Suppressor macrophage treated with lipopolysaccharide for 4 hours (primary cell): ENCODE measurements around the gene PRM2.

ENCODE experiments used
- DNase-seq: peaks from one replicate; pipeline ENCODE4 v3.0.0-alpha.2; 2020

The PRM2 gene

DNA sequence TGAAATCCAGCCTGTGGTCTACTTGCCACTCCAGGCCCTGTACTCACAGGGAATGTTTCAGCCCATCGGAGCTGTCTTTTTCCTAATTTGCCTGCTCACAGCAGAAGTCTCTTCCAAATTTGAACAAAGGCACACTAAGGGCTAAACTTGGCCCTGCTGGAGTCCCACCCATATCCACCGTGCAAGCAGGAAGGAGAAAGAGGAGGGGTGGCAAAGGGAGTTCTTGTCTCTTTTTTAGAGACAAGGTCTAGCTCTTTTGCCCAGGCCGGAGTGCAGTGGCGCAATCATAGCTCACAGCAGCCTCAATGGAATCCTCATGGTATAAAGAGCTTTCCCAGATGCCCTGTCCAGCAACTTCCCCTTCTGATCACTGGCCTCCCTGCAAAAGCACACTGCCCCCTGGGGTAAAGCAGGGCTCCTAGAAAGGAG is 7.6 kb upstream of the PRM2 start:
- peak; percentile 52 for DNase-seq

- DNase-seq, result no peak
Observed at GRCh38 chr16:11280616-11281522, 4.6 kb upstream of the PRM2 start, which contains the start of gene PRM1. Gene PRM1 (minus strand): TSS chr16:11281330. CDS start chr16:11281238, 92 bp downstream.

DNA sequence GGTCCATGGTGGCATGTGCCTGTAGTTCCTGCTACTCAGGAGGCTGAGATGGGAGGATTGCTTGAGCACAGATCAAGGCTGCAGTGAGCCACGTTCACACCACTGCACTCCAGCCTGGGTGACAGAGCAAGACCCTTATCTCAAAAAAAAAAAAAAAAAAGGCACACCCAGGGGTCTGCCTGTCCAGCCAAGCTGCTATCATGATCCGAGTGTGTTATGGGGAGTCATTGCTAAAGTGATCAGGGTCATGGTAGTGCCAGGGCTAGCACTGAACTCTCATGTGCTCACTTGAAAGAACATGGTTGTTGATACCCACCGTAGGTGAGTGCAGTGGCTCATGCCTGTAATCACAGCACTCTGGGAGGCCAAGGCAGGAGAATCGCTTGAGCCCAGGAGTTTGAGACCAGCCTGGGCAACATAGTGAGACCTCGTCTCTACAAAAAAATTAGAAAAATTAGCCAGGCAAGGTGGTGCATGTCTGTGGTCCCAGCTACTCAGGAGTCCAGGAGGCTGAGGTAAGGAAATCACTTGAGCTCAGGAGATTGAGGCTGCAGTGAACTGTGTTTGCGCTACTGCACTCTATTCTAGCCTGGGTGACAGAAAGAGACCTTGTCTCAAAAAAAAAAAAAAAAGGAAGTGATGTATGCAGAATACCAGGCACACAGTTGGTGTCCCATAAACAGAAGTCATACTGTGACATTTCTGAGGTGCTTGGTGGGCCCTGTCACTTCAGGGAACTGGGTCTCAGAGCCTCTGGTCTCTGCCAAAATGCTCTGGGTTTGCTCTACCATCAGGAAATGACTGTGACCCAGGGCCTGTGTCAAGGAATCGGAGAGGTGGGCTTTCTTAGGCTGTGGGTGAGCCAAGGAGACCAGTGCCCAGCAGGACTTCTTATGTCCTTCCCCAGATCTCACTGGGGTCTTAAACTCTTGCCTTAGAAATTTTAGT is 2.7 kb upstream of the PRM2 start:
- DNase-seq, result no peak

DNA sequence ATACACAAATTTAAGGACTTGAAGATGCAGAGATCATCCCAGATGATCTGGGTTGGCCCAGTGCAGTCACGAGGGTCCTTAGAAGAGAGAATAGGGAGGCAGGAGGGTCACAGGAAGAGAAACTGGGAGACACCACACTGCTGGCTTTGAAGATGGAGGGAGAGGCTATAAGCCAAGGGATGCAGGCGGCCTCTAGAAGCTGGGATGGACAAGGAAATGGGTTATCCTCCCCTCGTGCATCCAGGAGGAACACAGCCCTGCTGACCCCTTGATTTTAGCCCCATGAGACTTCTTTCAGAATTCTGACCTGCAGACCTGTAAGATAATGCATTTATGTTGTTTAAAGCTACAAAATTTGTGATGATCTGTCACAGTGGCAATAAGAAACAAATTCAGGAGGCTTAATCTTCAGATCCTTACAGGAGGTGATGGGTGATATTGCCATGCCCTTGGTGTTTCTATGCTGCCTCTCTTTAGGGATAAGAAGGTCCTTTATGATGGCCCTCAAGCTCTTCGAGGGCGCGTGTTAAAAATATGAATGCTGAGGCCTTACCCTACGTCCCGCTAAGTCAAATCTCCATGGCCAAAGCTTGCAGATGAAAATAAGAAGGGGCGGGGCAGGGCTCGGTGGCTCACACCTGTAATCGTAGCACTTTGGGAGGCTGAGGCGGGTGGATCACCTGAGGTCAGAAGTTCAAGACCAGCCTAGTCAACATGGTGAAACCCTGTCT is 1.5 kb upstream of the PRM2 start:
- no peak for DNase-seq

GRCh38 chr16:11276896-11277593 is 765 bp upstream of the PRM2 start:
- no peak for DNase-seq

DNA sequence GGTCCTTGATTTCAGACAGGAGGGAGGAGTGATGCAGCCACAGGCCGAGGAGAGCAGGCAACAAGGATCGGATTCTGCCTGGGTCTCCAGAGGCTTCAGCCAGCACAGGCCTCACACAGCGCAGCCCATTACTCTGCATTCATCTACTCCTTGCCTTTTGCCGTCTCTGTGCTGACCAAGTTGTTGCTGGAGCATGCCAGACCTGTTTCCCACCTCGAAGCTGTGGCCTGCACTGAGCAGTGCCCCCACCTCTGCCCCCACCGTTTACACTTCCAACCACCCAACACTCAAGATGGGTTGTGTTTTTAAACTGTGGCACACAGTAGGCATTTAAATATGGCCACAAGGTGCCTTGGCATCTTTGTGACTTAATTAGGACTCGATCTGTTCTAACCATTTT is 1.3 kb downstream of the PRM2 start:
- no peak for DNase-seq

GRCh38 chr16:11273721-11274324 is 2.5 kb downstream of the PRM2 start:
- no peak for DNase-seq

- DNase-seq, result no peak
Observed at GRCh38 chr16:11272921-11273720, 3.2 kb downstream of the PRM2 start, which contains the start of gene PRM3. Gene PRM3 (minus strand): TSS chr16:11273629. CDS start chr16:11273595, 34 bp downstream.

- no peak for DNase-seq
Observed at GRCh38 chr16:11272484-11272883, 3.8 kb downstream of the PRM2 start.

GRCh38 chr16:11271610-11272009 is 4.7 kb downstream of the PRM2 start:
- DNase-seq, result no peak

DNA sequence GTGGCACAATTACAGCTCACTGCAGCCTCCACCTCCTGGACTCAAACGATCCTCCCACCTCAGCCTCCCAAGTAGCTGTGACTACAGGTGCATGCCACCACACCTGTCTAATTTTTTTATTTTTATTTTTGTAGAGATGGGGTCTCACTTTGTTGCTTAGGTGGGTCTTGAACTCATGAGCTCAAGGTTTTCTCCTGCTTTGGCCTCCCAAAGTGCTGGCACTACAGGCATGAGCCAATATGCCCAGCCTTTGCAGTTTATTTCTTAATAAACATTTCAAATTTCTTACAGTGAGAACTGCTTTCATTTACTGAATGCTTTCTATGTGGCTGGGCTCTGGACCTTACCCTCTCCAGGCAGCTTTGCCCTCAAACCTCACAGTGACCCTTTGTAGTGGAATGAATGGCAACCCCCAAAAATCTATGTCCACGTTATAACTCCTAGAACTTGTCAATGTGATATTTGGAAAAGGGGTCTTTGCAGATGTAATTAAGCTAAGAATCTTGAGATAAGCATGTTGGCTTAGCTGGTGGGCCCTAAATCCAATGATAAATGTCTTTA is 5.6 kb downstream of the PRM2 start:
- DNase-seq, result no peak

DNA sequence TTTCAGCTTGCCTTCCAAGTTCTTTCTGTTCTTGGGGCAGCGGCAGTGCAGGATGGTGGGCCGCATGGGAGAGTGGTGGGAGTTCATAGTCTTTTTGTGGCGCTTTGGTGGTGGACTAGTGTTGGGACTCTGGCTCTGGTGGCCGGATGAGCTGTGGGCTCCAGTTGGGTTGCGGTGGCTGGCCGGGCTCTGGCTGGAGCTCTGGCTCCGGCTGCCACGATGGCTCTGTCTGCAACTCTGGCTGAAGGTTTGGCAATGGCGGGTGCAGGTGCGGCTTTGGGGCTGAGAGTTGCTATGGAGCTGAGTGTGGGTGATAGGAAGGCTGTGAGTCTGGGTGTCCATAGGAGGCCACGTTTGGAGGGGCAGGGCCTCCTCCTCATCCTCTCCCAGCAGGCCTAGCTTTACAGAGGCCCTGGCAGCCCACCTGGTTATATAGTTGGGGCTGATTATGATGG is 7.3 kb downstream of the PRM2 start, which contains the start of gene TNP2:
TNP2 (minus strand) TSS at position 405 of the 455 bp plus-strand sequence; CDS start at position 342, 63 bp downstream.
- DNase-seq, result no peak

DNA sequence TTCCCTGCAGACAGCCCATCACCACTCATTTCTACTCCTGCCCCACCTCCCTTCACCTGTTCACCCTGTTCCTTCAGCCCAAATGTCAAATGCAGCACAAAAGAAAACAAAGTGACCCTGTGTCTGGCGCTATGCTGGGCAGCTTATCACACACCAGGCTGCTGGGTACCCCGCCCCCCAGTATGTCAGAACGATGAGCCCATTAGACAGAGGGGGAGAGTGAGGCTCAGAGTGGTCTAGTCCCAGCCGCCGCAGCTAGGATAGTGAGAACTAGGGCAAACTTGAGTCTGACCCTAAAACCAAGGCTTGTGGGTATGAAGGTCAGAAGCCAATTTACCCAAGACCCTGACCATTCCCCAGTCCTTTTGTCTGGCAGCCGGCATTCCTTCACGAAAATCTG is 11.2 kb downstream of the PRM2 start:
- DNase-seq, result no peak

DNA sequence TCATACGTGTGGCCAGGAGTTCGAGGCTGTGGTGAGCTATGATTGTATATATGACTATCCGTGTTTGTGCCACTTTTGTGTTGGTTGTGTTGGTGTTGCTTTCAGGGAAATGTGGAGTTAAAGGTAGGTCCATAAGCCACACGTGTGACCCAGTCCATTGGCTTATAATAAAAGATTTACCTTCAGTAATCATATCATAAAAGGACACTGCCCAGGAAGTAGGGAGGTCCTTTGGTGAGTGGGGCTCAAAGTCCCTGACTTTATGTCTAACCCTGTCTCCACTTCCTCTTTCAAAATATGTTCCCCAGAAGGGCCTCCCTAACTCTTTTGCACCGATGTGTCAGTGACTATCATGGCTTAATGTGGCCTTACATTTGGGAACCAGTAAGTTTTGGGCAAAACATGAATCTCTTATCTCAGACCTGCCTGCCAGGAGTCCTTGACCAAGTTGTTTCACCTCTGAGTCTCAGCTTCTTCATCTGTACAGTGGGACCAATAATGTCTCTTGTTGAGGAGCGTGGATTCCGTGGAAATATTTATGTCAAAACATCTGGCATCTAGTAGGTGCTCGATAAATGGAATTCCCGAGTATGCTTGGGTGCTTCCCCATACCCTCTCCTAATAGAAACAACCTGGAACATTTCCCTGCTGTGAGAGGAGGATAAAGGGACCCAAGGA is 12.0 kb downstream of the PRM2 start:
- peak; percentile 26 for DNase-seq

- no peak for DNase-seq
Observed at GRCh38 chr16:11263737-11264136, 12.5 kb downstream of the PRM2 start.

GRCh38 chr16:11262915-11263314 is 13.4 kb downstream of the PRM2 start:
- DNase-seq, result no peak

- no peak for DNase-seq
Observed at GRCh38 chr16:11260596-11260966, 15.7 kb downstream of the PRM2 start.

- DNase-seq, result no peak
Observed at GRCh38 chr16:11259655-11260595, 16.4 kb downstream of the PRM2 start.
